SK-N-MC (cell line): ENCODE measurements around the gene VPS8.

ENCODE experiments used
- EZH2 ChIP-seq: fragments of 200-600 bp; sonication (generic); IDR thresholded peaks from one replicate; pipeline ENCODE4 v1.6.1; 2017; ENCODE audit warnings: antibody characterized with exemption
- FOXP2 ChIP-seq: optimal IDR thresholded peaks from 2 replicates; pipeline ENCODE3; 2011; ENCODE audit warnings: mild to moderate bottlenecking, moderate library complexity; ENCODE audit not compliant: insufficient read depth; ENCODE audit errors: extremely low read length, control extremely low read depth
- POLR2AphosphoS5 ChIP-seq: IDR thresholded peaks from 2 replicates; pipeline ENCODE4 v1.6.1; 2012; ENCODE audit warnings: mild to moderate bottlenecking, low read depth, low read length, borderline replicate concordance

DNA sequence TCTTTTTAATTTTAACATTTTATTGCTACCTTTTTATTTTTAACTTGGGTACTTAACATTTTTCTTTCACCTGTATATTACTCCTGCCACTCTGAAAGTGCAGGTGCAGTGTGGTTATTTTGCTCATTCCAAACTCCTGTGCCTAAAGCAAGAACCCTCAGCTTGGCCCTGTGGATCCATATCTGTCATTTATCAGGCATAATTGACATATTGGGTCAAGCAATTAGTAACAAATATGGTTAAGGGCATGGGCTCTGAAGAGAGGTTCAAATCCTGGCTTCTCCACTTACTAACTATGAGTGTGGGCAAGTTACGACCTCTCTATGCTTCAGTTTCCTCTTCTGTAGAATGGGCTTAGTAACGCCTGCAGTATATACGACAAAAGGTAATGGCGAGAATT lies 9.8 kb upstream of the VPS8 start:
- TF ChIP-seq POLR2AphosphoS5 (no peak), EZH2 (no peak), FOXP2 (no peak)
